BLaER1 treated with 17β-estradiol and CSF1 and Interleukin-3, amounts not matched to agents 10 nM and 100 nM (cell line): ENCODE data around the gene APMAP.
A peak's percentile ranks its signal among the peaks of the same experiment; 100 is the strongest.

Experiments
- H3K27ac ChIP-seq, 11 experiments: shearing (Covaris generic); formaldehyde crosslinking; 2 replicates each; pipeline ENCODE4 v1.8.1; 2022
- H3K27me3 ChIP-seq, 11 experiments: shearing (Covaris generic); formaldehyde crosslinking; 2 replicates each; pipeline ENCODE4 v1.8.1; 2022
- H3K36me3 ChIP-seq, 11 experiments: shearing (Covaris generic); formaldehyde crosslinking; 2 replicates each; pipeline ENCODE4 v1.8.1; 2022
- H3K4me1 ChIP-seq, 10 experiments: shearing (Covaris generic); formaldehyde crosslinking; 2 replicates each; pipeline ENCODE4 v1.8.1; 2022
- H3K4me2 ChIP-seq, 11 experiments: shearing (Covaris generic); formaldehyde crosslinking; 2 replicates each; pipeline ENCODE4 v1.8.1; 2022
- H3K4me3 ChIP-seq, 10 experiments: shearing (Covaris generic); formaldehyde crosslinking; 2 replicates each; pipeline ENCODE4 v1.8.1; 2022
- H3K9ac ChIP-seq, 11 experiments: shearing (Covaris generic); formaldehyde crosslinking; 2 replicates each; pipeline ENCODE4 v1.8.1; 2022
- H3K9me3 ChIP-seq, 11 experiments: shearing (Covaris generic); formaldehyde crosslinking; replicated peaks in 1 of 11; 2 replicates each; pipeline ENCODE4 v1.8.1; 2022
- H4K20me1 ChIP-seq, 11 experiments: shearing (Covaris generic); formaldehyde crosslinking; 2 replicates each; pipeline ENCODE4 v1.8.1; 2022
- Cebpa-rat ChIP-seq, 11 experiments: shearing (Covaris generic); IDR thresholded peaks; 2 replicates each; pipeline ENCODE4 v1.8.1; 2022

APMAP gene

GRCh38 chr20:24984961-24985640, 7.5 kb downstream of the APMAP start:
- H4K20me1 ChIP-seq = peaks cover 22 to 85% (median 51%) of the 10 kb centered on the region in 11 experiments; a peak in 18 of 22 replicates
- H3K27ac ChIP-seq = peak overlapping the region in 3 of 11 experiments; percentile 2 to 19 (median 12); a peak in 1 of 22 replicates
- H3K4me2 ChIP-seq = peak overlapping the region; percentile 20 to 74 (median 53)
- TF ChIP-seq Cebpa-rat (IDR thresholded peaks at IDR 0.05) = no peak
- no peak overlapping the region for H3K4me3 ChIP-seq
- H3K4me1 ChIP-seq = peaks cover 47 to 80% (median 64%) of the 10 kb centered on the region in 10 experiments
- peaks cover 7 to 18% (median 13%) of the 10 kb centered on the region in 11 experiments; a peak in 21 of 22 replicates for H3K9me3 ChIP-seq
- no peaks in the 10 kb centered on the region for H3K27me3 ChIP-seq
- H3K9ac ChIP-seq = peak overlapping the region in 1 of 11 experiments; percentile 14; a peak in 1 of 22 replicates
- peaks cover 29 to 54% (median 40%) of the 10 kb centered on the region in 11 experiments for H3K36me3 ChIP-seq

- H3K27me3 ChIP-seq = no peaks in the 10 kb centered on the region
- H4K20me1 ChIP-seq = peaks cover 22 to 87% (median 44%) of the 10 kb centered on the region in 11 experiments; a peak in 18 of 22 replicates
- TF ChIP-seq Cebpa-rat (IDR thresholded peaks at IDR 0.05) = no peak
- peaks cover 35 to 75% (median 55%) of the 10 kb centered on the region in 10 experiments for H3K4me1 ChIP-seq
- no peak overlapping the region for H3K27ac ChIP-seq
- H3K36me3 ChIP-seq = peaks cover 41 to 66% (median 52%) of the 10 kb centered on the region in 11 experiments
- H3K4me2 ChIP-seq = peak overlapping the region in 2 of 11 experiments; percentile 63 to 74; a peak in 3 of 22 replicates
- H3K9me3 ChIP-seq = peaks cover 13 to 26% (median 18%) of the 10 kb centered on the region in 11 experiments; a peak in 21 of 22 replicates
- no peak overlapping the region for H3K4me3 ChIP-seq
- no peak overlapping the region; a peak in 1 of 22 replicates for H3K9ac ChIP-seq
These were observed 8.7 kb downstream of the APMAP start for GRCh38 chr20:24983896-24984295.

- peak overlapping the region in 1 of 11 experiments; percentile 19; a peak in 1 of 22 replicates for H3K27ac ChIP-seq
- H3K4me2 ChIP-seq = peak overlapping the region in 6 of 11 experiments; percentile 17 to 75 (median 28); a peak in 9 of 22 replicates
- peaks cover 15 to 64% (median 34%) of the 10 kb centered on the region in 10 experiments for H3K4me1 ChIP-seq
- H3K27me3 ChIP-seq = no peaks in the 10 kb centered on the region
- H3K4me3 ChIP-seq = no peak overlapping the region
- peaks cover 18 to 75% (median 31%) of the 10 kb centered on the region in 11 experiments; a peak in 18 of 22 replicates for H4K20me1 ChIP-seq
- no peak overlapping the region for H3K9ac ChIP-seq
- peaks cover 20 to 40% (median 32%) of the 10 kb centered on the region in 11 experiments for H3K9me3 ChIP-seq
- H3K36me3 ChIP-seq = peaks cover 62 to 80% (median 73%) of the 10 kb centered on the region in 11 experiments
- no peak for TF ChIP-seq Cebpa-rat (IDR thresholded peaks at IDR 0.05)
These were observed 10.8 kb downstream of the APMAP start for GRCh38 chr20:24981790-24982189.

- peak overlapping the region in 3 of 11 experiments; percentile 24 to 75 (median 62); a peak in 5 of 22 replicates for H3K4me2 ChIP-seq
- no peak for TF ChIP-seq Cebpa-rat (IDR thresholded peaks at IDR 0.05)
- peaks cover 67 to 82% (median 78%) of the 10 kb centered on the region in 11 experiments for H3K36me3 ChIP-seq
These were observed 11.3 kb downstream of the APMAP start for GRCh38 chr20:24981282-24981681.

GRCh38 chr20:24980291-24981053, 12.1 kb downstream of the APMAP start:
- Histone ChIP-seq H3K4me1 (peaks cover 7 to 52% (median 22%) of the 10 kb centered on the region in 10 experiments), H3K9ac (no peak overlapping the region), H3K4me3 (peak overlapping the region in 1 of 10 experiments; percentile 2; a peak in 2 of 20 replicates), H4K20me1 (peaks cover 6 to 62% (median 18%) of the 10 kb centered on the region in 11 experiments; a peak in 16 of 22 replicates), H3K4me2 (peak overlapping the region in 5 of 11 experiments; percentile 2 to 75 (median 10); a peak in 7 of 22 replicates), H3K9me3 (peaks cover 33 to 53% (median 46%) of the 10 kb centered on the region in 11 experiments), H3K36me3 (peaks cover 75 to 90% (median 87%) of the 10 kb centered on the region in 11 experiments), H3K27me3 (no peaks in the 10 kb centered on the region), H3K27ac (peak overlapping the region in 1 of 11 experiments; percentile 19; a peak in 1 of 22 replicates)
- no peak for TF ChIP-seq Cebpa-rat (IDR thresholded peaks at IDR 0.05)

More at GRCh38 chr20:24981282-24981681, 11.3 kb downstream of the APMAP start:
- peaks cover 15 to 60% (median 30%) of the 10 kb centered on the region in 10 experiments for H3K4me1 ChIP-seq
- peak overlapping the region in 1 of 11 experiments; percentile 45; a peak in 1 of 22 replicates for H3K9ac ChIP-seq
- H3K27ac ChIP-seq = peak overlapping the region in 1 of 11 experiments; percentile 19; a peak in 1 of 22 replicates
- H4K20me1 ChIP-seq = peaks cover 14 to 70% (median 26%) of the 10 kb centered on the region in 11 experiments; a peak in 18 of 22 replicates
- no peaks in the 10 kb centered on the region for H3K27me3 ChIP-seq
- no peak overlapping the region for H3K4me3 ChIP-seq
- peaks cover 25 to 45% (median 37%) of the 10 kb centered on the region in 11 experiments for H3K9me3 ChIP-seq

- H3K9ac ChIP-seq = no peak overlapping the region
- TF ChIP-seq Cebpa-rat (IDR thresholded peaks at IDR 0.05) = no peak
- H3K4me2 ChIP-seq = peak overlapping the region in 3 of 11 experiments; percentile 8 to 75 (median 38); a peak in 3 of 22 replicates
- H3K9me3 ChIP-seq = peaks cover 33 to 57% (median 50%) of the 10 kb centered on the region in 11 experiments
- H3K27ac ChIP-seq = 0 out of 22 replicates have a peak overlapping the region, but pooled peaks of 1 of the 11 experiments have one; percentile 4
- peaks cover 0 to 50% (median 6%) of the 10 kb centered on the region in 11 experiments; a peak in 11 of 22 replicates for H4K20me1 ChIP-seq
- H3K27me3 ChIP-seq = no peaks in the 10 kb centered on the region
- peaks cover 84 to 100% (median 96%) of the 10 kb centered on the region in 11 experiments for H3K36me3 ChIP-seq
- peaks cover 0 to 46% (median 13%) of the 10 kb centered on the region in 10 experiments; a peak in 16 of 20 replicates for H3K4me1 ChIP-seq
- H3K4me3 ChIP-seq = no peak overlapping the region
These were observed 13.3 kb downstream of the APMAP start for GRCh38 chr20:24979036-24979960.

- Histone ChIP-seq H3K27me3 (no peaks in the 10 kb centered on the region), H3K4me1 (peaks cover 0 to 46% (median 13%) of the 10 kb centered on the region in 10 experiments; a peak in 16 of 20 replicates), H4K20me1 (peaks cover 0 to 48% (median 0%) of the 10 kb centered on the region in 11 experiments; a peak in 9 of 22 replicates), H3K4me3 (no peak overlapping the region), H3K36me3 (peaks cover 82 to 100% (median 95%) of the 10 kb centered on the region in 11 experiments), H3K9me3 (peaks cover 33 to 57% (median 50%) of the 10 kb centered on the region in 11 experiments), H3K27ac (no peak overlapping the region), H3K9ac (no peak overlapping the region), H3K4me2 (no peak overlapping the region)
- TF ChIP-seq Cebpa-rat (IDR thresholded peaks at IDR 0.05) = no peak
These were observed 14.0 kb downstream of the APMAP start for GRCh38 chr20:24978513-24978912.
